Fibroblast of lung (primary cell): ENCODE results near the gene COTL1. TPM values are rescaled to one million over a fixed set of nuclear protein-coding genes. Genes with fewer than 3 reads are reported as not detected.
A peak's percentile ranks its signal among the peaks of the same experiment; 100 is the strongest.

Experiments used
- DNase-seq, 2 donors: peaks; one replicate each; pipeline versions ENCODE4 v3.0.0 to v3.0.0-alpha.2; 2010; ENCODE audit warnings: low read depth in 2 of 2
- H2AFZ ChIP-seq: 2 replicates; pipeline ENCODE4 v1.5.1; 2012; ENCODE audit warnings: low read length, control low read depth, inconsistent platforms
- H3K27ac ChIP-seq: 2 replicates; pipeline ENCODE4 v1.5.1; 2011; ENCODE audit warnings: low read length, control low read depth; ENCODE audit not compliant: insufficient read depth
- H3K27me3 ChIP-seq: 2 replicates; pipeline ENCODE4 v1.5.1; 2011; ENCODE audit warnings: mild to moderate bottlenecking, low read length; ENCODE audit not compliant: control insufficient read depth, insufficient read depth
- H3K36me3 ChIP-seq: 2 replicates; pipeline ENCODE4 v1.5.1; 2011; ENCODE audit warnings: low read length; ENCODE audit not compliant: control insufficient read depth, insufficient read depth
- H3K4me1 ChIP-seq: 2 replicates; pipeline ENCODE4 v1.5.1; 2011; ENCODE audit warnings: low read length; ENCODE audit not compliant: control insufficient read depth, insufficient read depth; ENCODE audit errors: extremely low read depth
- H3K4me2 ChIP-seq: 2 replicates; pipeline ENCODE4 v1.5.1; 2011; ENCODE audit warnings: low read length, control low read depth; ENCODE audit not compliant: insufficient read depth; ENCODE audit errors: extremely low read depth
- H3K4me3 ChIP-seq, 4 experiments: fragments of 200-600 bp in 1 of 4; sonication (generic) in 1 of 4; replicated peaks in 1 of 4; 2 replicates each; pipeline ENCODE4 v1.5.1; 2011 to 2016; ENCODE audit warnings: low read length in 4 of 4, low read depth in 3 of 4, mild to moderate bottlenecking in 3 of 4, control low read depth in 2 of 4, inconsistent platforms in 1 of 4, mixed read lengths in 1 of 4; ENCODE audit not compliant: insufficient read depth in 1 of 4; ENCODE audit errors: control extremely low read depth in 1 of 4
- H3K79me2 ChIP-seq: 2 replicates; pipeline ENCODE4 v1.5.1; 2012; ENCODE audit warnings: mild to moderate bottlenecking, low read length, inconsistent platforms; ENCODE audit not compliant: control insufficient read depth, insufficient read depth
- H3K9ac ChIP-seq: 2 replicates; pipeline ENCODE4 v1.5.1; 2011; ENCODE audit warnings: mild to moderate bottlenecking, low read length, control low read depth; ENCODE audit not compliant: insufficient read depth
- H3K9me3 ChIP-seq: 2 replicates; pipeline ENCODE4 v1.5.1; 2012; ENCODE audit warnings: low read depth, low read length; ENCODE audit not compliant: control insufficient read depth, insufficient read depth
- H4K20me1 ChIP-seq: 2 replicates; pipeline ENCODE4 v1.5.1; 2011; ENCODE audit warnings: low read length; ENCODE audit not compliant: control insufficient read depth, insufficient read depth; ENCODE audit errors: extremely low read depth
- EZH2 ChIP-seq: IDR thresholded peaks from 2 replicates; pipeline ENCODE4 v1.5.1; 2012; ENCODE audit warnings: low read length, control low read depth, mild to moderate bottlenecking; ENCODE audit errors: missing control alignments
- polyA plus RNA-seq, 2 donors: library from polyadenylated mRNA; depleted of rRNA in 1 of 2; stranded (reverse) in 1 of 2; unstranded in 1 of 2; fragments of >200 nt; gene quantifications; 2 replicates each; pipeline ENCODE4 v1.2.1, GENCODE V29; 2011 to 2012; ENCODE audit warnings: missing spikeins in 1 of 2
- total RNA-seq: library from RNA; depleted of rRNA; stranded (reverse); fragments of >200 nt; gene quantifications from 2 replicates; pipeline ENCODE4 v1.2.1, GENCODE V29; 2014
- TF ChIP-seq, protein P1 (sequence below), 2 donors: IDR thresholded peaks in 1 of 2; conservative IDR thresholded peaks in 1 of 2; 1 replicate in 1 of 2; 2 replicates in 1 of 2; pipeline ENCODE4 v1.5.1; 2011 to 2012; ENCODE audit warnings: low read length in 2 of 2, control low read depth in 1 of 2, inconsistent platforms in 1 of 2, low read depth in 1 of 2, mild to moderate bottlenecking in 1 of 2

Gene COTL1
- total and polyA plus RNA-seq, 2 donors (not counting 1 experiment from before 2014, with no cell fraction given), result 103 to 192 TPM

DNA sequence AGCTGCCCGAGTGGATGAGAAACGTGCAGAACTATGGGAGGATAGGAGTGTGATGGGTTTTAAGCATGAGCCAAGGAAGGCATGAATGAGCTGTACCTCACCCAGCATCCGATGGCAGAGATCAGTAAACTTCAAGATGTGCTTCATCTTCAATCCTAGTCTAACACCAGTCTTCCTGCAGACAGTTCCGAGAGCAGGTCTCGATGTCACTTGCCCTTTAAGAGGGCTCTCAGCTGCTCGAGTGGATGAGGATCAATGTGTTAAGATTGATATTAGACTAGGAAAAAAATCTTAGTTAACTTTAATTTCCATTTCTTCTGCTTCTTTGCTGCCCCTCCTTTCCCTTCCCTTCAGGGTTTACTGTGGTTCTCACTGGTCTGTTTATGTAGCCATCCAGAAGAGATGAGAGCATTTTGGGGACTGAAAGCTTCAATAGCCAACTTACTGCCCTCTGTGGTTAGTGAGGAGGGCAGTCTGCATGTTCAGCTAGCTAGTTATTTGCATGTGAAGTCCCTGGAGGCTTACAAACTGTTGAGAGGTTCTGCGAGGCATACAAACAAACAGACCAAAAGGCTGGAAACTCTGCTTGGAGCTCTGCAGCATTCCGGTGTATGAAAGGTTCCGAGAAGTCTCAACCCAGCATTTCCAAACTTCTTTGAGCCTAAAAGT, 45.7 kb upstream of the COTL1 start:
- Histone ChIP-seq H3K9me3 (no peaks in the 10 kb centered on the region), H3K4me1 (no peaks in the 10 kb centered on the region), H2AFZ (no peak overlapping the region), H3K9ac (no peak overlapping the region), H3K4me2 (no peak overlapping the region), H3K36me3 (peaks cover 22% of the 10 kb centered on the region), H3K27me3 (no peaks in the 10 kb centered on the region), H4K20me1 (no peaks in the 10 kb centered on the region), H3K4me3 (no peak overlapping the region), H3K27ac (no peak overlapping the region), H3K79me2 (no peaks in the 10 kb centered on the region)
- TF ChIP-seq EZH2, result no peak
- TF ChIP-seq, protein P1, sequence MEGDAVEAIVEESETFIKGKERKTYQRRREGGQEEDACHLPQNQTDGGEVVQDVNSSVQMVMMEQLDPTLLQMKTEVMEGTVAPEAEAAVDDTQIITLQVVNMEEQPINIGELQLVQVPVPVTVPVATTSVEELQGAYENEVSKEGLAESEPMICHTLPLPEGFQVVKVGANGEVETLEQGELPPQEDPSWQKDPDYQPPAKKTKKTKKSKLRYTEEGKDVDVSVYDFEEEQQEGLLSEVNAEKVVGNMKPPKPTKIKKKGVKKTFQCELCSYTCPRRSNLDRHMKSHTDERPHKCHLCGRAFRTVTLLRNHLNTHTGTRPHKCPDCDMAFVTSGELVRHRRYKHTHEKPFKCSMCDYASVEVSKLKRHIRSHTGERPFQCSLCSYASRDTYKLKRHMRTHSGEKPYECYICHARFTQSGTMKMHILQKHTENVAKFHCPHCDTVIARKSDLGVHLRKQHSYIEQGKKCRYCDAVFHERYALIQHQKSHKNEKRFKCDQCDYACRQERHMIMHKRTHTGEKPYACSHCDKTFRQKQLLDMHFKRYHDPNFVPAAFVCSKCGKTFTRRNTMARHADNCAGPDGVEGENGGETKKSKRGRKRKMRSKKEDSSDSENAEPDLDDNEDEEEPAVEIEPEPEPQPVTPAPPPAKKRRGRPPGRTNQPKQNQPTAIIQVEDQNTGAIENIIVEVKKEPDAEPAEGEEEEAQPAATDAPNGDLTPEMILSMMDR (conservative IDR thresholded peaks at IDR 0.05 in 1 of 2, IDR thresholded peaks at IDR 0.05 in 1 of 2; ENCODE audit: low read depth in 1 of 2, low read length in 2 of 2), result no peak
- DNase-seq, result no peak

DNA sequence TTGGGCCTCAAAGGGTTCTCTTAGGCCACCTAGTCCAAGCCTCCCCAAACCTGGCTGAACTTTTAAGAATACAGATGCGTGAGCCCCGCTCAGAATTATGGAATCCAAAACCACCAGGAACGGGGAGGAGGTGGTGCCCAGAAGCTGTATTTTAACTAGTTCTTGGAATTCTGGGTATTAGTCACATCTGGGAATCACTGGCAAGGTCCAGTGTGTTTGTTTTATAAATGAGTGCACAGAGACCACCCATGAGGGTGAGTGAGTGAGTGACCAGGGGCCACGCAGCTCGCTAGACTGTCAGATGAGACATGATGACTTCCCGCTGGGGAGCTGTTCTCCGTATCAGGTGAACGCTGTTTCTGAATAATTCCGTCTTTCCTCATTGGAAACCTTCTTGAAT, 44.6 kb upstream of the COTL1 start:
- Histone ChIP-seq H3K27ac (no peak overlapping the region), H3K27me3 (no peaks in the 10 kb centered on the region), H3K36me3 (peaks cover 33% of the 10 kb centered on the region), H3K9ac (no peak overlapping the region), H3K9me3 (no peaks in the 10 kb centered on the region), H3K4me1 (no peaks in the 10 kb centered on the region), H4K20me1 (no peaks in the 10 kb centered on the region), H2AFZ (no peak overlapping the region), H3K79me2 (no peaks in the 10 kb centered on the region), H3K4me3 (no peak overlapping the region), H3K4me2 (no peak overlapping the region)
- TF ChIP-seq, protein P1 (conservative IDR thresholded peaks at IDR 0.05 in 1 of 2, IDR thresholded peaks at IDR 0.05 in 1 of 2; ENCODE audit: low read depth in 1 of 2, low read length in 2 of 2), result no peak
- no peak for TF ChIP-seq EZH2
- DNase-seq, result peak in 1 of 2 donors; percentile 23

DNA sequence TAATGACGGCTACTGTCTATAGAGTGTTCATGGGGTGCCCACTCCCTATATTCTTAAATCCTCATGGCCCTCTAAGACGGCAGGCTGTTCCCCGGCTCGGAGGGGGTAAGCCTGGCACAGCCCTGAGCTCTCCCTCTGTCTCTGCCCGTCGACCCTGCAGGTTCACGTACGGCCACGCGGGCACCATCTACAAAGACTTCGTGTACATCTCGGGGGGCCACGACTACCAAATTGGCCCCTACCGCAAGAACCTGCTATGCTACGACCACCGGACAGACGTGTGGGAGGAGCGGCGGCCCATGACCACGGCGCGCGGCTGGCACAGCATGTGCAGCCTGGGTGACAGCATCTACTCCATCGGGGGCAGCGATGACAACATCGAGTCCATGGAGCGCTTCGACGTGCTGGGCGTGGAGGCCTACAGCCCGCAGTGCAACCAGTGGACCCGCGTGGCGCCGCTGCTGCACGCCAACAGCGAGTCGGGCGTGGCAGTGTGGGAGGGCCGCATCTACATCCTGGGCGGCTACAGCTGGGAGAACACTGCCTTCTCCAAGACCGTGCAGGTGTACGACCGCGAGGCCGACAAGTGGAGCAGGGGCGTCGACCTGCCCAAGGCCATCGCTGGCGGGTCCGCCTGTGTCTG, 43.7 kb upstream of the COTL1 start:
- H3K4me2 ChIP-seq, result no peak overlapping the region
- H3K9ac ChIP-seq, result no peak overlapping the region
- H3K79me2 ChIP-seq, result no peaks in the 10 kb centered on the region
- DNase-seq, result no peak
- H3K4me1 ChIP-seq, result no peaks in the 10 kb centered on the region
- no peak overlapping the region for H3K4me3 ChIP-seq
- no peaks in the 10 kb centered on the region for H3K9me3 ChIP-seq
- TF ChIP-seq, protein P1 (conservative IDR thresholded peaks at IDR 0.05 in 1 of 2, IDR thresholded peaks at IDR 0.05 in 1 of 2; ENCODE audit: low read depth in 1 of 2, low read length in 2 of 2), result no peak
- no peak for TF ChIP-seq EZH2
- H4K20me1 ChIP-seq, result no peaks in the 10 kb centered on the region
- H3K27ac ChIP-seq, result no peak overlapping the region
- H3K36me3 ChIP-seq, result peaks cover 42% of the 10 kb centered on the region
- H2AFZ ChIP-seq, result no peak overlapping the region
- H3K27me3 ChIP-seq, result no peaks in the 10 kb centered on the region
